Activated naive CD8-positive, alpha-beta T cell treated with anti-CD3 and anti-CD28 coated beads, Interleukin-2, amount 50 U/mL, for 24 hours (primary cell): ENCODE data around the gene H2BK1.

Source experiments
- ATAC-seq: fragments of 150-1000 bp; cut with Tn5 transposase; one replicate; pipeline ENCODE4 v1.10.0; 2021
- DNase-seq: peaks from one replicate; pipeline ENCODE4 v3.0.0; 2021
- H3K27ac Mint-ChIP-seq: one replicate; pipeline ENCODE4 v1.8.0; 2021; ENCODE audit warnings: mild to moderate bottlenecking, mixed read lengths
- H3K27me3 Mint-ChIP-seq: one replicate; pipeline ENCODE4 v1.8.0; 2021; ENCODE audit warnings: mixed read lengths
- H3K36me3 Mint-ChIP-seq: one replicate; pipeline ENCODE4 v1.8.0; 2021; ENCODE audit warnings: low read depth, mixed read lengths
- H3K4me1 Mint-ChIP-seq: one replicate; pipeline ENCODE4 v1.8.0; 2021; ENCODE audit warnings: mixed read lengths
- H3K4me3 Mint-ChIP-seq: one replicate; pipeline ENCODE4 v1.8.0; 2021; ENCODE audit warnings: mild to moderate bottlenecking, moderate library complexity, mixed read lengths
- H3K9me3 Mint-ChIP-seq: one replicate; pipeline ENCODE4 v1.8.0; 2021; ENCODE audit warnings: mixed read lengths

Gene H2BK1

GRCh38 chr7:151229249-151229648 lies 19.0 kb upstream of the H2BK1 start:
- DNase-seq (no peak), ATAC-seq (no peak)
- Mint-ChIP-seq H3K27me3 (no peaks in the 10 kb centered on the region), H3K9me3 (no peaks in the 10 kb centered on the region), H3K36me3 (peaks cover 31% of the 10 kb centered on the region), H3K4me1 (peaks cover 57% of the 10 kb centered on the region), H3K4me3 (no peak overlapping the region), H3K27ac (no peak overlapping the region)

- Mint-ChIP-seq H3K4me1 (peaks cover 47% of the 10 kb centered on the region), H3K36me3 (peaks cover 33% of the 10 kb centered on the region), H3K9me3 (no peaks in the 10 kb centered on the region), H3K4me3 (peak overlapping the region; percentile 91), H3K27ac (peak overlapping the region; percentile 96), H3K27me3 (no peaks in the 10 kb centered on the region)
- DNase-seq: no peak
- no peak for ATAC-seq
These were observed 18.0 kb upstream of the H2BK1 start for GRCh38 chr7:151228024-151228866.

GRCh38 chr7:151226875-151227782 lies 16.8 kb upstream of the H2BK1 start, which contains the start of gene ABCF2:
TSS of gene ABCF2 (minus strand) at chr7:151227205. CDS start at chr7:151226458, 747 bp downstream.
- peaks cover 34% of the 10 kb centered on the region for H3K36me3 Mint-ChIP-seq
- no peaks in the 10 kb centered on the region for H3K27me3 Mint-ChIP-seq
- ATAC-seq (peak; percentile 100), DNase-seq (peak; percentile 99)
- H3K27ac Mint-ChIP-seq: peak within 1 kb of the TSS; percentile 96
- no peaks in the 10 kb centered on the region for H3K9me3 Mint-ChIP-seq
- peak within 1 kb of the TSS; percentile 91 for H3K4me3 Mint-ChIP-seq
- peaks cover 42% of the 10 kb centered on the region for H3K4me1 Mint-ChIP-seq

- peak overlapping the region; percentile 96 for H3K27ac Mint-ChIP-seq
These were observed 16.2 kb upstream of the H2BK1 start for GRCh38 chr7:151226560-151226874.

GRCh38 chr7:151225948-151226510 lies 15.7 kb upstream of the H2BK1 start:
- Mint-ChIP-seq H3K27me3 (no peaks in the 10 kb centered on the region), H3K9me3 (no peaks in the 10 kb centered on the region), H3K36me3 (peaks cover 41% of the 10 kb centered on the region), H3K4me3 (peak overlapping the region; percentile 91), H3K27ac (peak overlapping the region; percentile 96), H3K4me1 (peaks cover 32% of the 10 kb centered on the region)
- DNase-seq (no peak), ATAC-seq (no peak)

More at GRCh38 chr7:151226560-151226874, 16.2 kb upstream of the H2BK1 start:
- Mint-ChIP-seq H3K36me3 (peaks cover 39% of the 10 kb centered on the region), H3K9me3 (no peaks in the 10 kb centered on the region), H3K4me1 (peaks cover 36% of the 10 kb centered on the region), H3K27me3 (no peaks in the 10 kb centered on the region), H3K4me3 (peak overlapping the region; percentile 91)
- ATAC-seq (no peak), DNase-seq (no peak)

GRCh38 chr7:151223728-151224127 lies 13.4 kb upstream of the H2BK1 start:
- Mint-ChIP-seq H3K9me3 (no peaks in the 10 kb centered on the region), H3K27me3 (no peaks in the 10 kb centered on the region), H3K27ac (no peak overlapping the region), H3K4me3 (no peak overlapping the region), H3K36me3 (peaks cover 57% of the 10 kb centered on the region), H3K4me1 (peaks cover 32% of the 10 kb centered on the region)
- no peak for ATAC-seq
- DNase-seq: no peak

- no peak overlapping the region for H3K4me3 Mint-ChIP-seq
- no peaks in the 10 kb centered on the region for H3K4me1 Mint-ChIP-seq
- DNase-seq (no peak), ATAC-seq (no peak)
- no peaks in the 10 kb centered on the region for H3K27me3 Mint-ChIP-seq
- peaks cover 62% of the 10 kb centered on the region for H3K36me3 Mint-ChIP-seq
- H3K27ac Mint-ChIP-seq: no peak overlapping the region
- no peaks in the 10 kb centered on the region for H3K9me3 Mint-ChIP-seq
These were observed 7.9 kb upstream of the H2BK1 start for GRCh38 chr7:151218170-151218569.

GRCh38 chr7:151215396-151215795 lies 5.1 kb upstream of the H2BK1 start:
- no peaks in the 10 kb centered on the region for H3K4me1 Mint-ChIP-seq
- peaks cover 45% of the 10 kb centered on the region for H3K36me3 Mint-ChIP-seq
- no peak for DNase-seq
- no peak overlapping the region for H3K27ac Mint-ChIP-seq
- no peak overlapping the region for H3K4me3 Mint-ChIP-seq
- H3K27me3 Mint-ChIP-seq: no peaks in the 10 kb centered on the region
- ATAC-seq: no peak
- H3K9me3 Mint-ChIP-seq: no peaks in the 10 kb centered on the region

GRCh38 chr7:151213826-151214225 lies 3.5 kb upstream of the H2BK1 start:
- Mint-ChIP-seq H3K4me1 (peaks cover 2% of the 10 kb centered on the region), H3K36me3 (peaks cover 35% of the 10 kb centered on the region), H3K27ac (no peak overlapping the region), H3K27me3 (no peaks in the 10 kb centered on the region), H3K4me3 (no peak overlapping the region), H3K9me3 (no peaks in the 10 kb centered on the region)
- DNase-seq (no peak), ATAC-seq (no peak)

GRCh38 chr7:151212626-151213025 lies 2.3 kb upstream of the H2BK1 start:
- Mint-ChIP-seq H3K4me3 (no peak overlapping the region), H3K36me3 (peaks cover 24% of the 10 kb centered on the region), H3K9me3 (no peaks in the 10 kb centered on the region), H3K27ac (no peak overlapping the region), H3K27me3 (no peaks in the 10 kb centered on the region), H3K4me1 (peaks cover 9% of the 10 kb centered on the region)
- DNase-seq (no peak), ATAC-seq (no peak)

GRCh38 chr7:151211155-151211772 lies 976 bp upstream of the H2BK1 start:
- Mint-ChIP-seq H3K4me3 (no peak overlapping the region), H3K27ac (no peak overlapping the region), H3K4me1 (peaks cover 21% of the 10 kb centered on the region), H3K36me3 (peaks cover 19% of the 10 kb centered on the region), H3K27me3 (no peaks in the 10 kb centered on the region), H3K9me3 (no peaks in the 10 kb centered on the region)
- DNase-seq (no peak), ATAC-seq (no peak)

GRCh38 chr7:151209588-151209987 lies 700 bp downstream of the H2BK1 start:
- DNase-seq (no peak), ATAC-seq (no peak)
- Mint-ChIP-seq H3K36me3 (peaks cover 8% of the 10 kb centered on the region), H3K27me3 (peaks cover 7% of the 10 kb centered on the region), H3K9me3 (no peaks in the 10 kb centered on the region), H3K4me3 (no peak overlapping the region), H3K4me1 (peaks cover 26% of the 10 kb centered on the region), H3K27ac (no peak overlapping the region)

- no peak for ATAC-seq
- peaks cover 26% of the 10 kb centered on the region for H3K4me1 Mint-ChIP-seq
- H3K36me3 Mint-ChIP-seq: peaks cover 1% of the 10 kb centered on the region
- H3K27me3 Mint-ChIP-seq: peaks cover 9% of the 10 kb centered on the region
- no peak overlapping the region for H3K27ac Mint-ChIP-seq
- no peak for DNase-seq
- no peak overlapping the region for H3K4me3 Mint-ChIP-seq
- H3K9me3 Mint-ChIP-seq: no peaks in the 10 kb centered on the region
These were observed 1.9 kb downstream of the H2BK1 start for GRCh38 chr7:151208253-151208862.

- no peak for DNase-seq
These were observed 2.5 kb downstream of the H2BK1 start for GRCh38 chr7:151207804-151208203.

More at GRCh38 chr7:151207804-151208203, 2.5 kb downstream of the H2BK1 start:
- Mint-ChIP-seq H3K36me3 (no peaks in the 10 kb centered on the region), H3K9me3 (no peaks in the 10 kb centered on the region), H3K27me3 (peaks cover 9% of the 10 kb centered on the region), H3K4me3 (no peak overlapping the region), H3K4me1 (peaks cover 26% of the 10 kb centered on the region), H3K27ac (no peak overlapping the region)
- no peak for ATAC-seq
